Liver (tissue), 9 donors: ENCODE results near the gene TPD52L1. TPM values are rescaled to one million over a fixed set of nuclear protein-coding genes. Genes with fewer than 3 reads are reported as not detected.

Experiments
- DNase-seq: peaks from one replicate; pipeline ENCODE4 v3.0.0-alpha.2; 2017; ENCODE audit warnings: low spot score
- H3K27ac ChIP-seq, 2 donors: one replicate each; pipeline ENCODE4 v1.7.0; 2013; ENCODE audit warnings: inconsistent platforms in 2 of 2, low read length in 2 of 2, control low read depth in 1 of 2, low read depth in 1 of 2, mild to moderate bottlenecking in 1 of 2
- H3K27me3 ChIP-seq, 4 donors: one replicate each; pipeline versions ENCODE4 v1.6.1 to v1.7.0; 2013; ENCODE audit warnings: low read length in 3 of 4, inconsistent platforms in 1 of 4, mild to moderate bottlenecking in 1 of 4, moderate library complexity in 1 of 4; ENCODE audit not compliant: control insufficient read depth in 4 of 4, insufficient read depth in 4 of 4
- H3K36me3 ChIP-seq, 4 donors: one replicate each; pipeline versions ENCODE4 v1.6.1 to v1.7.0; 2013; ENCODE audit warnings: low read length in 3 of 4, mild to moderate bottlenecking in 3 of 4, low read depth in 1 of 4, moderate library complexity in 1 of 4; ENCODE audit not compliant: control insufficient read depth in 4 of 4, insufficient read depth in 3 of 4
- H3K4me1 ChIP-seq, 4 donors: one replicate each; pipeline versions ENCODE4 v1.6.1 to v1.7.0; 2013; ENCODE audit warnings: low read length in 3 of 4, mild to moderate bottlenecking in 3 of 4, moderate library complexity in 1 of 4; ENCODE audit not compliant: control insufficient read depth in 4 of 4, insufficient read depth in 4 of 4
- H3K4me3 ChIP-seq, 3 donors: one replicate each; pipeline versions ENCODE4 v1.6.1 to v1.7.0; 2013; ENCODE audit warnings: low read length in 3 of 3, control low read depth in 1 of 3, low read depth in 1 of 3, mild to moderate bottlenecking in 1 of 3
- H3K9ac ChIP-seq, 2 donors: one replicate each; pipeline ENCODE4 v1.7.0; 2013; ENCODE audit warnings: low read length in 2 of 2, mild to moderate bottlenecking in 2 of 2, moderate library complexity in 2 of 2, control low read depth in 1 of 2, low read depth in 1 of 2
- H3K9me3 ChIP-seq, 4 donors: one replicate each; pipeline versions ENCODE4 v1.6.1 to v1.7.0; 2013; ENCODE audit warnings: low read length in 3 of 4; ENCODE audit not compliant: control insufficient read depth in 4 of 4
- ATF3 ChIP-seq: IDR thresholded peaks from 2 replicates; pipeline ENCODE4 v1.6.1; 2016; ENCODE audit warnings: antibody characterized with exemption
- CTCF ChIP-seq: fragments of 150-350 bp; IDR thresholded peaks from 2 replicates; pipeline ENCODE4 v1.5.1; 2017; ENCODE audit warnings: improper control_type of control experiment, low read depth, low read length; ENCODE audit not compliant: missing input control
- EGR1 ChIP-seq, 2 donors: IDR thresholded peaks; 2 replicates each; pipeline ENCODE4 v1.6.1; 2016 to 2018; ENCODE audit warnings: antibody characterized with exemption in 2 of 2, low read depth in 2 of 2
- FOXA1 ChIP-seq: IDR thresholded peaks from 2 replicates; pipeline ENCODE4 v1.6.1; 2016; ENCODE audit warnings: antibody characterized with exemption
- FOXA2 ChIP-seq: IDR thresholded peaks from 2 replicates; pipeline ENCODE4 v1.6.1; 2016; ENCODE audit warnings: antibody characterized with exemption
- GABPA ChIP-seq, 2 donors: IDR thresholded peaks in 1 of 2; conservative IDR thresholded peaks in 1 of 2; 2 replicates each; pipeline ENCODE4 v1.6.1; 2016; ENCODE audit warnings: antibody characterized with exemption in 2 of 2, mild to moderate bottlenecking in 1 of 2, moderate library complexity in 1 of 2
- JUND ChIP-seq, 2 donors: IDR thresholded peaks; 2 replicates each; pipeline ENCODE4 v1.6.1; 2016; ENCODE audit warnings: antibody characterized with exemption in 2 of 2
- NR2F2 ChIP-seq: IDR thresholded peaks from 2 replicates; pipeline ENCODE4 v1.6.1; 2016; ENCODE audit warnings: antibody characterized with exemption
- RAD21 ChIP-seq, 2 donors: IDR thresholded peaks; 2 replicates each; pipeline ENCODE4 v1.6.1; 2016; ENCODE audit warnings: antibody characterized with exemption in 2 of 2, mild to moderate bottlenecking in 2 of 2
- RXRA ChIP-seq, 2 donors: IDR thresholded peaks; 2 replicates each; pipeline ENCODE4 v1.6.1; 2017 to 2018; ENCODE audit warnings: antibody characterized with exemption in 2 of 2, mild to moderate bottlenecking in 1 of 2
- SP1 ChIP-seq: IDR thresholded peaks from 2 replicates; pipeline ENCODE4 v1.6.1; 2018; ENCODE audit warnings: antibody characterized with exemption, mild to moderate bottlenecking
- TAF1 ChIP-seq: conservative IDR thresholded peaks from 2 replicates; pipeline ENCODE4 v1.6.1; 2016; ENCODE audit warnings: antibody characterized with exemption, mild to moderate bottlenecking
- YY1 ChIP-seq: IDR thresholded peaks from 2 replicates; pipeline ENCODE4 v1.6.1; 2016; ENCODE audit warnings: antibody characterized with exemption, mild to moderate bottlenecking
- WGBS: extraction: QIAGEN DNeasy Blood & Tissue Kit; methylation state at CpG from one replicate; pipeline ENCODE4 v1.1.7; 2013; 5-methylcytosine and 5-hydroxymethylcytosine counted together
- polyA plus RNA-seq, 2 donors: library from polyadenylated mRNA; stranded (reverse) in 1 of 2; unstranded in 1 of 2; fragments of 200-250 nt in 1 of 2; fragments of >200 nt in 1 of 2; fragmentation: Nextera tagmentation in 1 of 2; extraction: Ambion mirVana in 1 of 2; gene quantifications; one replicate each; pipeline versions ENCODE4 v1.2.1 to v1.2.3, GENCODE V29; 2013 to 2015
- total RNA-seq, 2 donors: library from RNA; depleted of rRNA; stranded (reverse); fragments of >200 nt; gene quantifications; one replicate each; pipeline ENCODE4 v1.2.3, GENCODE V29; 2014
- TF ChIP-seq, protein P1 (sequence below): IDR thresholded peaks from 2 replicates; pipeline ENCODE4 v1.6.1; 2016; ENCODE audit warnings: antibody characterized with exemption, mild to moderate bottlenecking
- TF ChIP-seq, protein P2 (sequence below): IDR thresholded peaks from 2 replicates; pipeline ENCODE4 v1.6.1; 2016; ENCODE audit warnings: antibody characterized with exemption
- donor health status: healthy.
- donor health status: healthy.
- donor health status: healthy.
- donor health status: healthy.
- donor health status: healthy.

Gene TPD52L1
- total and polyA plus RNA-seq, 4 donors: 8.9 to 66.4 (median 56.6) TPM

DNA sequence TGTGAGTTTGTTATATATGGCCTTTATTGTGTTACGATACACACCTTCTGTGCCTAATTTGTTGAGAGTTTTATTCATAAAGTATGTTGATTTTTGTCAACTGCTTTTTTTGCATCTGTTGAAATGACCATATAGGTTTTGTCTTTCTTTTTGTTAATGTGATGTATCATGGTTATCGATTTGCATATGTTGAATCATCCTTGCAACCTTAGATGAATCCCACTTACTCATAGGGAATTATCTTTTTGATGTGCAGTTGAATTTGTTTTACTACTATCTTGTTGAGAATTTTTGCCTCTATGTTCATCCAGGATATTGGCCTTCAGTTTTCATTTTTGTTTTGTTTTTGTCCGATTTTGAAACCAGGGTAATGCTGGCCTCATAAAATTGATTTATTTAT is 45.7 kb upstream of the TPD52L1 start:
- Histone ChIP-seq H3K36me3 (no peaks in the 10 kb centered on the region), H3K9ac (no peak overlapping the region), H3K27me3 (no peaks in the 10 kb centered on the region), H3K9me3 (peaks cover 3 to 21% (median 4%) of the 10 kb centered on the region in 4 donors), H3K4me3 (no peak overlapping the region), H3K4me1 (no peaks in the 10 kb centered on the region), H3K27ac (no peak overlapping the region)
- TF ChIP-seq YY1: no peak
- DNase-seq: no peak
- WGBS: 77% methylated on average over 3 of the region's 3 CpGs

- TF ChIP-seq, protein P1, sequence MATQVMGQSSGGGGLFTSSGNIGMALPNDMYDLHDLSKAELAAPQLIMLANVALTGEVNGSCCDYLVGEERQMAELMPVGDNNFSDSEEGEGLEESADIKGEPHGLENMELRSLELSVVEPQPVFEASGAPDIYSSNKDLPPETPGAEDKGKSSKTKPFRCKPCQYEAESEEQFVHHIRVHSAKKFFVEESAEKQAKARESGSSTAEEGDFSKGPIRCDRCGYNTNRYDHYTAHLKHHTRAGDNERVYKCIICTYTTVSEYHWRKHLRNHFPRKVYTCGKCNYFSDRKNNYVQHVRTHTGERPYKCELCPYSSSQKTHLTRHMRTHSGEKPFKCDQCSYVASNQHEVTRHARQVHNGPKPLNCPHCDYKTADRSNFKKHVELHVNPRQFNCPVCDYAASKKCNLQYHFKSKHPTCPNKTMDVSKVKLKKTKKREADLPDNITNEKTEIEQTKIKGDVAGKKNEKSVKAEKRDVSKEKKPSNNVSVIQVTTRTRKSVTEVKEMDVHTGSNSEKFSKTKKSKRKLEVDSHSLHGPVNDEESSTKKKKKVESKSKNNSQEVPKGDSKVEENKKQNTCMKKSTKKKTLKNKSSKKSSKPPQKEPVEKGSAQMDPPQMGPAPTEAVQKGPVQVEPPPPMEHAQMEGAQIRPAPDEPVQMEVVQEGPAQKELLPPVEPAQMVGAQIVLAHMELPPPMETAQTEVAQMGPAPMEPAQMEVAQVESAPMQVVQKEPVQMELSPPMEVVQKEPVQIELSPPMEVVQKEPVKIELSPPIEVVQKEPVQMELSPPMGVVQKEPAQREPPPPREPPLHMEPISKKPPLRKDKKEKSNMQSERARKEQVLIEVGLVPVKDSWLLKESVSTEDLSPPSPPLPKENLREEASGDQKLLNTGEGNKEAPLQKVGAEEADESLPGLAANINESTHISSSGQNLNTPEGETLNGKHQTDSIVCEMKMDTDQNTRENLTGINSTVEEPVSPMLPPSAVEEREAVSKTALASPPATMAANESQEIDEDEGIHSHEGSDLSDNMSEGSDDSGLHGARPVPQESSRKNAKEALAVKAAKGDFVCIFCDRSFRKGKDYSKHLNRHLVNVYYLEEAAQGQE: no peak
- TF ChIP-seq GABPA (IDR thresholded peaks at IDR 0.05 in 1 of 2, conservative IDR thresholded peaks at IDR 0.05 in 1 of 2) (no peak), SP1 (no peak), RAD21 (IDR thresholded peaks at IDR 0.05) (no peak), FOXA1 (no peak), ATF3 (no peak), CTCF (no peak), TAF1 (no peak), RXRA (IDR thresholded peaks at IDR 0.05) (no peak), FOXA2 (no peak), JUND (IDR thresholded peaks at IDR 0.05) (no peak), NR2F2 (no peak), YY1 (no peak), EGR1 (IDR thresholded peaks at IDR 0.05; ENCODE audit: low read depth in 2 of 2) (no peak)
- TF ChIP-seq, protein P2, sequence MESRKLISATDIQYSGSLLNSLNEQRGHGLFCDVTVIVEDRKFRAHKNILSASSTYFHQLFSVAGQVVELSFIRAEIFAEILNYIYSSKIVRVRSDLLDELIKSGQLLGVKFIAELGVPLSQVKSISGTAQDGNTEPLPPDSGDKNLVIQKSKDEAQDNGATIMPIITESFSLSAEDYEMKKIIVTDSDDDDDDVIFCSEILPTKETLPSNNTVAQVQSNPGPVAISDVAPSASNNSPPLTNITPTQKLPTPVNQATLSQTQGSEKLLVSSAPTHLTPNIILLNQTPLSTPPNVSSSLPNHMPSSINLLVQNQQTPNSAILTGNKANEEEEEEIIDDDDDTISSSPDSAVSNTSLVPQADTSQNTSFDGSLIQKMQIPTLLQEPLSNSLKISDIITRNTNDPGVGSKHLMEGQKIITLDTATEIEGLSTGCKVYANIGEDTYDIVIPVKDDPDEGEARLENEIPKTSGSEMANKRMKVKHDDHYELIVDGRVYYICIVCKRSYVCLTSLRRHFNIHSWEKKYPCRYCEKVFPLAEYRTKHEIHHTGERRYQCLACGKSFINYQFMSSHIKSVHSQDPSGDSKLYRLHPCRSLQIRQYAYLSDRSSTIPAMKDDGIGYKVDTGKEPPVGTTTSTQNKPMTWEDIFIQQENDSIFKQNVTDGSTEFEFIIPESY: no peak
- H3K9me3 ChIP-seq: peaks cover 3 to 21% (median 4%) of the 10 kb centered on the region in 4 donors
- WGBS: 99% methylated on average over 1 of the region's 1 CpG
Observed at GRCh38 chr6:125110056-125110455, 43.5 kb upstream of the TPD52L1 start.

More at GRCh38 chr6:125110056-125110455, 43.5 kb upstream of the TPD52L1 start:
- no peaks in the 10 kb centered on the region for H3K36me3 ChIP-seq
- no peaks in the 10 kb centered on the region for H3K27me3 ChIP-seq
- H3K4me1 ChIP-seq: no peaks in the 10 kb centered on the region
- no peak overlapping the region for H3K4me3 ChIP-seq
- no peak for DNase-seq
- H3K27ac ChIP-seq: no peak overlapping the region
- no peak overlapping the region for H3K9ac ChIP-seq
